ENCODE measurements around the gene KIAA1671.

Gene KIAA1671

GRCh38 chr22:25077056-25077455, 124.5 kb downstream of the KIAA1671 start:
- TF ChIP-seq CTCF (IDR thresholded peaks at IDR 0.05; ENCODE audit: low read depth, low read length) = no peak
- H3K4me3 ChIP-seq (ENCODE audit: low read depth, low read length) = no peak overlapping the region

DNA sequence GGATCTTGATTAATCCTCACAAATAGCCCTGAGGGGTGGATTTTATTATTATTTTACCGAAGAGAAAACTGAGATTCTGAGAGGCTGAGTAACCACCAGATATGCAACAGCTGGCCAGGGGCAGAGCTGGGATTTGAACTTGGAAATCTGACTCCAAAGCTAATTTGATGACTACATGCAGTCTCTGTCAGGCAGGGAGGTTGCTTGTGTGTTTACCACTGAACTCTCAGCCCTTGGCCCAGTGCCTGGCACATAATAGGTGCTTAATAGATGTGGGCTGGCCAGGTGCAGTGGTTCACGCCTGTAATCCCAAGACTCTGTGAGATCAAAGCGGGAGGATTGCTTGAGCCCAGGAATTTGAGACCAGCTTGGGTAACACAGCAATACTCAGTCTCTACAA, 125.4 kb downstream of the KIAA1671 start:
- no peak overlapping the region for H3K4me3 ChIP-seq (ENCODE audit: low read depth, low read length)
- no peak for TF ChIP-seq CTCF (IDR thresholded peaks at IDR 0.05; ENCODE audit: low read depth, low read length)

DNA sequence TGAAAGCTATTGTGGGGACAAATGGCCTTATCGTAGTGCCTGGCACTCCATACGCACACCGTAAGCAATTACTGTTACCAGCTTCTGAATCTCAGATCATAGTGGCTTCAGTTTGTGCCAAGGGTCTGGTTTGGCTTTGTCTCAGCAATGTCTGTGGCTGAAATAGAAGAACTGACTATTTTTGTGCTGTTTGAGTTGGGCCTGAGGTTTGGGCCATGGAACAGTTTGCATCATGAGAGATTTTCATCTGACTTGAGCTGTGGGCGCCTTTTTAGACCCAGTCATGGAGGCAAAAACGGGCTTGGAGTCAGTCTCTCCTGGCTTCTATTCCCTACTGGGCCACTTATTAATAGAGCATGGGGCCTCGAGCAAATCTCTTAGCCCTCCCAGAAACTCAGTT, 126.1 kb downstream of the KIAA1671 start:
- no peak overlapping the region for H3K4me3 ChIP-seq (ENCODE audit: low read depth, low read length)
- TF ChIP-seq CTCF (IDR thresholded peaks at IDR 0.05; ENCODE audit: low read depth, low read length) = no peak

- no peak overlapping the region for H3K4me3 ChIP-seq (ENCODE audit: low read depth, low read length)
- no peak for TF ChIP-seq CTCF (IDR thresholded peaks at IDR 0.05; ENCODE audit: low read depth, low read length)
Measured at GRCh38 chr22:25080855-25081254, 128.3 kb downstream of the KIAA1671 start.

DNA sequence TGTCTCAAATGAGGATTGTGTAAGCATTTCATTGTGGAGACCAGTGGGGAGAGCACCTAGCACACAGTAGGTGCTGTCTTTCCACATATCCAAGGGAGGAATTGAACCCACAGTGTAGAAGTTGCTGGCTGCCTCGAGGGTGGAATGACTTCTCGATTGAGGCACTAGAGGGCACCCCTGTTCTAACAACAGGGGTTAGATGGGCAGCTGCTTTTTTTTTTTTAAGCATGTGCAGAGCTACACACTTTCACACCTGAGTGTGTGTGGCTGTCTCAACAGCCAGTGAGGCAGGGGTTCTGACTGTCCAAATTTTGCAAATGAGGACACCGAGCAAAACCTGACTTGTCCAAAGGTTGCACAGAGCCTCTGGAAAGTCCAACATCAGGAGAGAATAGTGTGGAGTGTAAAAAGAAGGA, 128.9 kb downstream of the KIAA1671 start:
- TF ChIP-seq CTCF (IDR thresholded peaks at IDR 0.05; ENCODE audit: low read depth, low read length) = no peak

GRCh38 chr22:25082096-25082495, 129.6 kb downstream of the KIAA1671 start:
- no peak overlapping the region for H3K4me3 ChIP-seq (ENCODE audit: low read depth, low read length)
- TF ChIP-seq CTCF (IDR thresholded peaks at IDR 0.05; ENCODE audit: low read depth, low read length) = no peak

More for the DNA sequence above, 128.9 kb downstream of the KIAA1671 start:
- H3K4me3 ChIP-seq (ENCODE audit: low read depth, low read length) = no peak overlapping the region

GRCh38 chr22:25083056-25083806, 130.7 kb downstream of the KIAA1671 start:
- TF ChIP-seq CTCF (IDR thresholded peaks at IDR 0.05; ENCODE audit: low read depth, low read length) = no peak
- H3K4me3 ChIP-seq (ENCODE audit: low read depth, low read length) = no peak overlapping the region

Measured in WI38 (cell line).